ENCODE results near the gene ZNF532. TPM values are rescaled to one million over a fixed set of nuclear protein-coding genes. Genes with fewer than 3 reads are reported as not detected.

The ZNF532 gene
- total RNA-seq, 2 donors from 2014 or later, result 133 to 211 TPM

GRCh38 chr18:58858591-58859468, 5.8 kb upstream of the ZNF532 start:
- Histone ChIP-seq H3K4me3 (no peak overlapping the region), H3K4me1 (ENCODE audit: control insufficient read depth in 1 of 2, low read depth in 2 of 2) (peaks cover 33 to 55% of the 10 kb centered on the region in 2 donors), H3K9me3 (no peaks in the 10 kb centered on the region), H3K36me3 (no peaks in the 10 kb centered on the region), H3K27ac (peak overlapping the region; percentile 90 to 92), H3K27me3 (replicated peaks; ENCODE audit: insufficient read depth) (no peaks in the 10 kb centered on the region)
- ATAC-seq (ENCODE audit: insufficient number of reproducible peaks, low FRiP score, low read depth) (peak; percentile 49), DNase-seq (ENCODE audit: low spot score) (no peak)
- no peak for TF ChIP-seq CTCF (IDR thresholded peaks at IDR 0.05)

GRCh38 chr18:58859907-58860306, 4.8 kb upstream of the ZNF532 start:
- no peak for TF ChIP-seq CTCF (IDR thresholded peaks at IDR 0.05)
- H3K4me1 ChIP-seq (ENCODE audit: control insufficient read depth in 1 of 2, low read depth in 2 of 2), result peaks cover 39 to 61% of the 10 kb centered on the region in 2 donors
- no peaks in the 10 kb centered on the region for H3K36me3 ChIP-seq
- DNase-seq (ENCODE audit: low spot score), result no peak
- no peaks in the 10 kb centered on the region for H3K27me3 ChIP-seq (replicated peaks; ENCODE audit: insufficient read depth)
- H3K27ac ChIP-seq, result peak overlapping the region; percentile 90 to 92
- no peak overlapping the region for H3K4me3 ChIP-seq
- H3K9me3 ChIP-seq, result no peaks in the 10 kb centered on the region
- ATAC-seq (ENCODE audit: insufficient number of reproducible peaks, low FRiP score, low read depth), result no peak

GRCh38 chr18:58860747-58861231, 3.9 kb upstream of the ZNF532 start:
- peak overlapping the region; percentile 90 to 92 for H3K27ac ChIP-seq
- H3K9me3 ChIP-seq, result no peaks in the 10 kb centered on the region
- ATAC-seq (ENCODE audit: insufficient number of reproducible peaks, low FRiP score, low read depth), result no peak
- peaks cover 47 to 70% of the 10 kb centered on the region in 2 donors for H3K4me1 ChIP-seq (ENCODE audit: control insufficient read depth in 1 of 2, low read depth in 2 of 2)
- H3K4me3 ChIP-seq, result peak overlapping the region; percentile 24
- no peaks in the 10 kb centered on the region for H3K36me3 ChIP-seq
- DNase-seq (ENCODE audit: low spot score), result no peak
- no peaks in the 10 kb centered on the region for H3K27me3 ChIP-seq (replicated peaks; ENCODE audit: insufficient read depth)
- TF ChIP-seq CTCF (IDR thresholded peaks at IDR 0.05), result no peak

- H3K4me3 ChIP-seq, result peak overlapping the region; percentile 24
- H3K27ac ChIP-seq, result peak overlapping the region; percentile 90 to 92
- H3K9me3 ChIP-seq, result no peaks in the 10 kb centered on the region
- H3K4me1 ChIP-seq (ENCODE audit: control insufficient read depth in 1 of 2, low read depth in 2 of 2), result peaks cover 51 to 76% of the 10 kb centered on the region in 2 donors
- no peak for DNase-seq (ENCODE audit: low spot score)
- no peaks in the 10 kb centered on the region for H3K36me3 ChIP-seq
- H3K27me3 ChIP-seq (replicated peaks; ENCODE audit: insufficient read depth), result no peaks in the 10 kb centered on the region
- no peak for TF ChIP-seq CTCF (IDR thresholded peaks at IDR 0.05)
- ATAC-seq (ENCODE audit: insufficient number of reproducible peaks, low FRiP score, low read depth), result no peak
Measured at GRCh38 chr18:58861353-58861752, 3.3 kb upstream of the ZNF532 start.

GRCh38 chr18:58861861-58862301, 2.8 kb upstream of the ZNF532 start:
- H3K4me1 ChIP-seq (ENCODE audit: control insufficient read depth in 1 of 2, low read depth in 2 of 2), result peaks cover 57 to 77% of the 10 kb centered on the region in 2 donors
- H3K4me3 ChIP-seq, result no peak overlapping the region
- no peaks in the 10 kb centered on the region for H3K36me3 ChIP-seq

More at GRCh38 chr18:58861861-58862301, 2.8 kb upstream of the ZNF532 start:
- no peaks in the 10 kb centered on the region for H3K27me3 ChIP-seq (replicated peaks; ENCODE audit: insufficient read depth)
- DNase-seq (ENCODE audit: low spot score) (no peak), ATAC-seq (ENCODE audit: insufficient number of reproducible peaks, low FRiP score, low read depth) (no peak)
- peak overlapping the region; percentile 90 to 92 for H3K27ac ChIP-seq
- TF ChIP-seq CTCF (IDR thresholded peaks at IDR 0.05), result no peak
- no peaks in the 10 kb centered on the region for H3K9me3 ChIP-seq
